ENCODE measurements around the gene ZNF664. TPM values are rescaled to one million over a fixed set of nuclear protein-coding genes. Genes with fewer than 3 reads are reported as not detected.

Gene ZNF664
- total and polyA plus RNA-seq, 2 of the 8 experiments (the other 6 are each of a cell fraction or from before 2014, with no cell fraction given), result 22.8 to 51.4 TPM

DNA sequence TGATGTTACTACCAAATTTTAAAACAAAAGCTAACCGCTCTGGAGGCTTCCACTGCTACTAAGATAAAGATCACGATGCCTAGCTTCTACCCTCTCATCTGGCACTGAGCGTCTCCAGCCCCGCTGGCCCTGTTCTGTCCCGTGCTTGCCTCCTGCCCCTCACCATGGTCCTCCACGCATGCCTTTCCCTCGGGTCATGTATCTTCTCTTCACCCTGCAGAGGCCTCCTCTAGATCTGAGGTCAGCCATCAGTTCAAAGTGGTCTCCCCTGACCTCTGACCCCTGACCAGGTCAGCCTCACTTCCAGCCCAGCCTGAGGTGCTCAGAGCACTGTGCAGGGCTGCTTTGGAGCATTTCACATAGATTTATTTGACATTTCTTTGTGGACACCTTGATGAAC, 28.3 kb downstream of the ZNF664 start:
- Histone ChIP-seq H2BK5ac (ENCODE audit: low read depth, low read length) (no peak overlapping the region), H3K4me2 (ENCODE audit: insufficient read depth in 1 of 2, low read depth in 2 of 2, low read length in 2 of 2) (no peak overlapping the region), H4K91ac (replicated peaks; ENCODE audit: insufficient read length, low read length) (no peak overlapping the region), H3K79me1 (ENCODE audit: low read depth, low read length) (no peaks in the 10 kb centered on the region; the same call in 1 of the 2 replicates), H3K4me3 (ENCODE audit: extremely low read depth in 1 of 4, insufficient read depth in 2 of 4, low read depth in 3 of 4, low read length in 4 of 4) (no peak overlapping the region), H3K4ac (replicated peaks; ENCODE audit: insufficient read length, low read depth, low read length) (no peak overlapping the region), H3K23me2 (ENCODE audit: low read depth, low read length) (no peaks in the 10 kb centered on the region), H3K27me3 (replicated peaks in 1 of 4; ENCODE audit: control insufficient read depth in 3 of 4, extremely low read depth in 1 of 4, insufficient read depth in 3 of 4, low read length in 3 of 4) (no peaks in the 10 kb centered on the region), H3K23ac (ENCODE audit: insufficient read length) (no peak overlapping the region), H3K36me3 (ENCODE audit: control insufficient read depth in 2 of 4, insufficient read depth in 4 of 4, low read length in 3 of 4) (0 out of 8 replicates have a peak, but pooled peaks cover 0 to 2% (median 0%) of the 10 kb centered on the region in 4 experiments), H4K5ac (ENCODE audit: insufficient read length, low read depth, low read length) (no peak overlapping the region), H2BK20ac (ENCODE audit: low read length) (no peak overlapping the region), H3K9me3 (ENCODE audit: insufficient read depth in 2 of 2, low read depth in 1 of 2, low read length in 1 of 2) (no peaks in the 10 kb centered on the region), H3K18ac (ENCODE audit: extremely low read depth, low read length) (no peak overlapping the region), H3K4me1 (replicated peaks in 1 of 4; ENCODE audit: control insufficient read depth in 3 of 4, insufficient read depth in 4 of 4, low read length in 3 of 4) (peaks cover 0 to 3% (median 0%) of the 10 kb centered on the region in 4 experiments; a peak in 1 of 7 replicates), H4K20me1 (replicated peaks in 1 of 2; ENCODE audit: control insufficient read depth in 1 of 2, insufficient read depth in 2 of 2, low read length in 2 of 2) (peaks cover 5 to 10% of the 10 kb centered on the region in 2 experiments), H3K79me2 (ENCODE audit: control insufficient read depth in 1 of 2, insufficient read depth in 2 of 2, low read length in 2 of 2) (no peaks in the 10 kb centered on the region), H3K27ac (ENCODE audit: low read depth, low read length) (no peak overlapping the region), H3K56ac (replicated peaks; ENCODE audit: insufficient read length, low read depth, low read length) (no peak overlapping the region), H2AFZ (ENCODE audit: low read length) (no peak overlapping the region), H4K8ac (ENCODE audit: extremely low read depth, insufficient read depth, low read length) (no peak overlapping the region), H2AK5ac (ENCODE audit: low read depth, low read length) (no peak overlapping the region), H2BK120ac (replicated peaks; ENCODE audit: low read depth, low read length) (no peak overlapping the region), H3K14ac (ENCODE audit: insufficient read length) (no peak overlapping the region), H2BK12ac (ENCODE audit: low read depth, low read length) (no peak overlapping the region), H3K9ac (replicated peaks in 1 of 4; ENCODE audit: extremely low read depth in 1 of 4, low read depth in 3 of 4, low read length in 3 of 4) (no peak overlapping the region), H2BK15ac (ENCODE audit: low read length) (no peak overlapping the region)
- ChIA-PET CTCF (ENCODE audit: partially characterized antibody) (interaction anchor here (0.6 to 3.6 kb wide), 4 partner anchors 15 to 719 kb away, joined by 3 to 13 read pairs (median 6); no protein-coding TSS in a partner anchor), POLR2A (ENCODE audit: partially characterized antibody) (no interaction called here)
- DNase-seq (ENCODE audit: low read depth in 1 of 2, low spot score in 2 of 2) (no peak), FAIRE-seq (no peak)
- WGBS, 2 experiments (ENCODE audit: extremely low coverage in 1 of 2, insufficient coverage in 1 of 2, insufficient read length in 1 of 2, insufficient replicate concordance in 2 of 2, low coverage in 1 of 2, low lambda C conversion rate in 2 of 2, missing lambda C conversion rate in 1 of 2), result 91% methylated on average over 7 of the region's 7 CpGs; no CpG with 5 or more reads in 1 of the 2 experiments
- TF ChIP-seq SP1 (IDR thresholded peaks at IDR 0.05; ENCODE audit: low read depth, low read length), result no peak
- TF ChIP-seq CREB1 (IDR thresholded peaks at IDR 0.05), result no peak
